GM12878 (cell line): ENCODE results near the gene EPHB2.

Experiments used
- NR2C2 ChIP-seq: IDR thresholded peaks from 2 replicates; pipeline ENCODE4 v1.6.1; 2011; ENCODE audit warnings: borderline replicate concordance, low read depth; ENCODE audit not compliant: control insufficient read depth, insufficient read length
- POLR2A ChIP-seq: IDR thresholded peaks from 2 replicates; pipeline ENCODE4 v1.6.1; 2011; ENCODE audit warnings: low read depth, mild to moderate bottlenecking, low read length

DNA sequence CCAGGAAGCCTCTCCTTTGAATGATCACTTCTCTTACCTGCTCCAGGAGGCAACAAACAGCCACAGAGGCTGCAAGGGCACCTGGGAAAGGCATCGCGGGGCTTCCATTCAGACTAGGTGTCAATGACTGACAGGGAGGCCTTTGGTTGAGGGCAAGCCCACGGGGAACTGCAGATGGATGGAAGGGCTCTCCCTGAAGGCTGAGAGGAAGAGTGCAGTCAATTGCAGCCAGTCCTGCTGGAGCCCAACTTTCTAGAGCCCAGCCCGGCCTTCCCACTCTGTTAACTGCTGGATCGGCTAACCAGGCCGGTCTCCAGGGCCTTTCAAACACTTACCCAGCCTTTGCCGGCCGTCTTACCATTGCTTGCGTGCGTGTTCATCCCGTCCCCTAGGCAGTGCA, 172.8 kb downstream of the EPHB2 start:
- TF ChIP-seq NR2C2 (no peak), POLR2A (no peak)
